PC-9 (cell line): ENCODE data around the gene MTLN.

Experiments
- CTCF ChIP-seq: fragments of 200-600 bp; sonication (generic); conservative IDR thresholded peaks from 2 replicates; pipeline ENCODE4 v1.6.1; 2017; ENCODE audit warnings: mixed run types, antibody characterized with exemption, mild to moderate bottlenecking, moderate library complexity
- EZH2 ChIP-seq: fragments of 200-600 bp; sonication (generic); IDR thresholded peaks from 2 replicates; pipeline ENCODE4 v1.8.0; 2017; ENCODE audit warnings: antibody characterized with exemption, low read depth

GRCh38 chr2:110173523-110173922, 38.8 kb downstream of the MTLN start:
- TF ChIP-seq CTCF (no peak), EZH2 (no peak)
